ENCODE measurements around the gene TIMM50. TPM values are rescaled to one million over a fixed set of nuclear protein-coding genes. Genes with fewer than 3 reads are reported as not detected.

The TIMM50 gene
- total and polyA plus RNA-seq, 7 experiments from 2014 or later = 43.5 to 70.0 (median 50.0) TPM

GRCh38 chr19:39498798-39499642, 18.4 kb downstream of the TIMM50 start, which contains the start of gene DLL3:
TSS of gene DLL3 (plus strand) at chr19:39498947. CDS start at chr19:39498975, 28 bp downstream.
- H3K4me1 Mint-ChIP-seq = peaks cover 15 to 28% (median 24%) of the 10 kb centered on the region in 7 donors
- peaks cover 39 to 68% (median 42%) of the 10 kb centered on the region in 5 donors for H3K27me3 Mint-ChIP-seq
- Histone ChIP-seq H3K9me3 (ENCODE audit: control insufficient read depth in 2 of 3, low read length in 3 of 3) (no peaks in the 10 kb centered on the region), H3K27ac (ENCODE audit: low read depth, low read length) (no peak within 1 kb of the TSS), H3K27me3 (ENCODE audit: control insufficient read depth in 2 of 2, insufficient read depth in 2 of 2, low read length in 2 of 2) (peaks cover 12% of the 10 kb centered on the region in 2 donors), H3K4me1 (ENCODE audit: control insufficient read depth in 2 of 2, insufficient read depth in 2 of 2, low read length in 2 of 2) (peaks cover 6 to 20% of the 10 kb centered on the region in 2 donors), H3K36me3 (ENCODE audit: control insufficient read depth in 2 of 3, insufficient read depth in 3 of 3, low read length in 3 of 3) (no peaks in the 10 kb centered on the region), H3K4me3 (ENCODE audit: low read length) (peak within 1 kb of the TSS; percentile 15)
- H3K27ac Mint-ChIP-seq = peak within 1 kb of the TSS in 4 of 9 donors; percentile 1 to 67 (median 20)
- POLR2A ChIA-PET = interaction anchor here (0.6 to 0.7 kb wide), 2 partner anchors 45 to 65 kb away, joined by 3 to 5 read pairs; no protein-coding TSS in a partner anchor
- peak within 1 kb of the TSS; percentile 54 to 79 (median 72) for H3K4me3 Mint-ChIP-seq
- CTCF ChIA-PET = interaction anchor here (0.7 to 2.4 kb wide), 4 partner anchors 68 to 175 kb away, joined by 3 to 14 read pairs (median 4); no protein-coding TSS in a partner anchor
- H3K9me3 Mint-ChIP-seq = peaks cover 0 to 3% (median 0%) of the 10 kb centered on the region in 11 donors
- peaks cover 0 to 5% (median 0%) of the 10 kb centered on the region in 5 donors for H3K36me3 Mint-ChIP-seq
- intact Hi-C loops (cut with micrococcal nuclease) = loop anchor here (1.0 to 2.0 kb wide), 4 partner anchors 18 to 173 kb away; partner anchors contain the start of genes EID2 (in 1 of the 2) and TIMM50 (in 1 of the 2)
- ATAC-seq (no peak), DNase-seq (peak in 1 of 9 donors; percentile 24)

- ChIA-PET CTCF (interaction anchor here (0.7 kb wide), 2 partner anchors 67 to 80 kb away, joined by 3 read pairs; no protein-coding TSS in a partner anchor), POLR2A (interaction anchor here (0.7 kb wide), 1 partner anchor 66 kb away, joined by 3 read pairs; no protein-coding TSS in a partner anchor)
- Mint-ChIP-seq H3K9me3 (peaks cover 0 to 5% (median 0%) of the 10 kb centered on the region in 11 donors), H3K4me3 (peak overlapping the region; percentile 7 to 74 (median 64)), H3K27me3 (peaks cover 47 to 77% (median 51%) of the 10 kb centered on the region in 5 donors), H3K36me3 (peaks cover 0 to 5% (median 0%) of the 10 kb centered on the region in 5 donors), H3K4me1 (peaks cover 15 to 28% (median 24%) of the 10 kb centered on the region in 7 donors), H3K27ac (peak overlapping the region in 1 of 9 donors; percentile 26)
- no peak overlapping the region for H3K4me3 ChIP-seq (ENCODE audit: low read length)
- H3K4me1 ChIP-seq (ENCODE audit: control insufficient read depth in 2 of 2, insufficient read depth in 2 of 2, low read length in 2 of 2) = peaks cover 6 to 20% of the 10 kb centered on the region in 2 donors
- no peaks in the 10 kb centered on the region for H3K36me3 ChIP-seq (ENCODE audit: control insufficient read depth in 2 of 3, insufficient read depth in 3 of 3, low read length in 3 of 3)
- ATAC-seq (no peak), DNase-seq (no peak)
- intact Hi-C loops (cut with micrococcal nuclease) = loop anchor here (2.0 kb wide), 2 partner anchors 19 to 41 kb away; partner anchors contain the start of genes EID2 (in 1 of the 2) and TIMM50 (in 1 of the 2)
- H3K27me3 ChIP-seq (ENCODE audit: control insufficient read depth in 2 of 2, insufficient read depth in 2 of 2, low read length in 2 of 2) = peaks cover 12% of the 10 kb centered on the region in 2 donors
- H3K27ac ChIP-seq (ENCODE audit: low read depth, low read length) = no peak overlapping the region
- no peaks in the 10 kb centered on the region for H3K9me3 ChIP-seq (ENCODE audit: control insufficient read depth in 2 of 3, low read length in 3 of 3)
Measured at GRCh38 chr19:39499932-39500331, 19.3 kb downstream of the TIMM50 start.

GRCh38 chr19:39500543-39500942, 19.9 kb downstream of the TIMM50 start:
- H3K27me3 ChIP-seq (ENCODE audit: control insufficient read depth in 2 of 2, insufficient read depth in 2 of 2, low read length in 2 of 2) = peaks cover 12% of the 10 kb centered on the region in 2 donors
- ChIA-PET POLR2A (interaction anchor here (0.7 kb wide), 1 partner anchor 65 kb away, joined by 5 read pairs; the partner anchor contains the start of gene RPS16), CTCF (interaction anchor here (0.6 to 0.7 kb wide), 2 partner anchors 187 to 470 kb away, joined by 3 read pairs; no protein-coding TSS in a partner anchor)
- H3K9me3 Mint-ChIP-seq = peaks cover 0 to 5% (median 0%) of the 10 kb centered on the region in 11 donors
- H3K9me3 ChIP-seq (ENCODE audit: control insufficient read depth in 2 of 3, low read length in 3 of 3) = no peaks in the 10 kb centered on the region
- intact Hi-C loops (cut with micrococcal nuclease) = no loop called here
- peaks cover 49 to 75% (median 57%) of the 10 kb centered on the region in 5 donors for H3K27me3 Mint-ChIP-seq
- H3K27ac ChIP-seq (ENCODE audit: low read depth, low read length) = no peak overlapping the region
- no peak for ATAC-seq
- H3K36me3 Mint-ChIP-seq = peaks cover 0 to 5% (median 0%) of the 10 kb centered on the region in 5 donors
- H3K4me3 Mint-ChIP-seq = peak overlapping the region in 3 of 10 donors; percentile 12 to 53 (median 29)
- peaks cover 15 to 29% (median 24%) of the 10 kb centered on the region in 7 donors for H3K4me1 Mint-ChIP-seq
- no peak for DNase-seq
- peaks cover 6 to 20% of the 10 kb centered on the region in 2 donors for H3K4me1 ChIP-seq (ENCODE audit: control insufficient read depth in 2 of 2, insufficient read depth in 2 of 2, low read length in 2 of 2)
- H3K4me3 ChIP-seq (ENCODE audit: low read length) = no peak overlapping the region
- no peaks in the 10 kb centered on the region for H3K36me3 ChIP-seq (ENCODE audit: control insufficient read depth in 2 of 3, insufficient read depth in 3 of 3, low read length in 3 of 3)
- H3K27ac Mint-ChIP-seq = no peak overlapping the region

- Histone ChIP-seq H3K4me3 (ENCODE audit: low read length) (no peak overlapping the region), H3K9me3 (ENCODE audit: control insufficient read depth in 2 of 3, low read length in 3 of 3) (no peaks in the 10 kb centered on the region), H3K27me3 (ENCODE audit: control insufficient read depth in 2 of 2, insufficient read depth in 2 of 2, low read length in 2 of 2) (peaks cover 12 to 16% of the 10 kb centered on the region in 2 donors), H3K36me3 (ENCODE audit: control insufficient read depth in 2 of 3, insufficient read depth in 3 of 3, low read length in 3 of 3) (no peaks in the 10 kb centered on the region), H3K4me1 (ENCODE audit: control insufficient read depth in 2 of 2, insufficient read depth in 2 of 2, low read length in 2 of 2) (peaks cover 6 to 20% of the 10 kb centered on the region in 2 donors), H3K27ac (ENCODE audit: low read depth, low read length) (no peak overlapping the region)
- peaks cover 0 to 5% (median 0%) of the 10 kb centered on the region in 11 donors for H3K9me3 Mint-ChIP-seq
- intact Hi-C loops (cut with micrococcal nuclease) = no loop called here
- H3K4me3 Mint-ChIP-seq = no peak overlapping the region
- H3K27ac Mint-ChIP-seq = no peak overlapping the region
- H3K36me3 Mint-ChIP-seq = peaks cover 0 to 5% (median 0%) of the 10 kb centered on the region in 5 donors
- peaks cover 54 to 75% (median 61%) of the 10 kb centered on the region in 5 donors for H3K27me3 Mint-ChIP-seq
- ChIA-PET POLR2A (interaction anchor here (0.7 kb wide), 1 partner anchor 66 kb away, joined by 5 read pairs; the partner anchor contains the start of gene RPS16), CTCF (no interaction called here)
- H3K4me1 Mint-ChIP-seq = peaks cover 18 to 35% (median 27%) of the 10 kb centered on the region in 7 donors
- ATAC-seq (no peak), DNase-seq (no peak)
Measured at GRCh38 chr19:39501340-39501739, 20.7 kb downstream of the TIMM50 start.

GRCh38 chr19:39502640-39503417, 22.2 kb downstream of the TIMM50 start:
- Histone ChIP-seq H3K4me1 (ENCODE audit: control insufficient read depth in 2 of 2, insufficient read depth in 2 of 2, low read length in 2 of 2) (peaks cover 11 to 21% of the 10 kb centered on the region in 2 donors), H3K36me3 (ENCODE audit: control insufficient read depth in 2 of 3, insufficient read depth in 3 of 3, low read length in 3 of 3) (no peaks in the 10 kb centered on the region), H3K27me3 (ENCODE audit: control insufficient read depth in 2 of 2, insufficient read depth in 2 of 2, low read length in 2 of 2) (peaks cover 12 to 19% of the 10 kb centered on the region in 2 donors), H3K27ac (ENCODE audit: low read depth, low read length) (no peak overlapping the region), H3K9me3 (ENCODE audit: control insufficient read depth in 2 of 3, low read length in 3 of 3) (no peaks in the 10 kb centered on the region), H3K4me3 (ENCODE audit: low read length) (no peak overlapping the region)
- Mint-ChIP-seq H3K9me3 (peaks cover 0 to 6% (median 0%) of the 10 kb centered on the region in 11 donors), H3K36me3 (peaks cover 0 to 5% (median 0%) of the 10 kb centered on the region in 5 donors), H3K27me3 (peaks cover 55 to 73% (median 62%) of the 10 kb centered on the region in 5 donors), H3K27ac (peak overlapping the region in 3 of 9 donors; percentile 48 to 71 (median 66)), H3K4me3 (peak overlapping the region in 5 of 10 donors; percentile 4 to 48 (median 16)), H3K4me1 (peaks cover 26 to 38% (median 35%) of the 10 kb centered on the region in 7 donors)
- peak; percentile 67 to 88 (median 78) for DNase-seq
- intact Hi-C loops (cut with micrococcal nuclease) = loop anchor here in 1 of 2 donors (1.0 to 2.0 kb wide), 2 partner anchors 58 to 63 kb away; partner anchors contain the start of gene SUPT5H
- ChIA-PET POLR2A (interaction anchor here (0.6 to 1.2 kb wide), 3 partner anchors 9 to 40 kb away, joined by 4 to 5 read pairs (median 5); no protein-coding TSS in a partner anchor), CTCF (interaction anchor here (0.6 to 1.2 kb wide), 6 partner anchors 13 to 467 kb away, joined by 3 to 5 read pairs (median 3); no protein-coding TSS in a partner anchor)
- ATAC-seq = peak; percentile 94
